Measurements from ENCODE around the gene CASS4.

- TF ChIP-seq CTCF (IDR thresholded peaks at IDR 0.05; ENCODE audit: poor library complexity, severe bottlenecking), result no peak
- no peak for TF ChIP-seq TAF1 (IDR thresholded peaks at IDR 0.05; ENCODE audit: low read depth)
- no peak for TF ChIP-seq EP300 (conservative IDR thresholded peaks at IDR 0.05; ENCODE audit: poor library complexity, severe bottlenecking)
- no peak for TF ChIP-seq POLR2AphosphoS5 (IDR thresholded peaks at IDR 0.05)
- TF ChIP-seq EZH2 (IDR thresholded peaks at IDR 0.05; ENCODE audit: borderline replicate concordance, insufficient read depth, low read length, poor library complexity, severe bottlenecking), result no peak
- TF ChIP-seq MXI1 (conservative IDR thresholded peaks at IDR 0.05; ENCODE audit: poor library complexity, severe bottlenecking), result no peak
- TF ChIP-seq REST (IDR thresholded peaks at IDR 0.05; ENCODE audit: borderline replicate concordance), result no peak
- TF ChIP-seq SMC3 (conservative IDR thresholded peaks at IDR 0.05; ENCODE audit: poor library complexity), result no peak
Measured at GRCh38 chr20:56378386-56378785, 33.7 kb upstream of the CASS4 start.

Data from neural cell (in vitro differentiated cells).